RCC 7860 (cell line): ENCODE measurements around the gene RASGRP3.

Experiments
- DNase-seq: peaks from one replicate; pipeline ENCODE4 v3.0.0-alpha.2; 2015; ENCODE audit warnings: low spot score
- FAIRE-seq: peaks from 2 replicates; lab custom pipeline; 2012; peaks lifted over from hg19 to GRCh38; lab: Jason Lieb, UNC

RASGRP3 gene

DNA sequence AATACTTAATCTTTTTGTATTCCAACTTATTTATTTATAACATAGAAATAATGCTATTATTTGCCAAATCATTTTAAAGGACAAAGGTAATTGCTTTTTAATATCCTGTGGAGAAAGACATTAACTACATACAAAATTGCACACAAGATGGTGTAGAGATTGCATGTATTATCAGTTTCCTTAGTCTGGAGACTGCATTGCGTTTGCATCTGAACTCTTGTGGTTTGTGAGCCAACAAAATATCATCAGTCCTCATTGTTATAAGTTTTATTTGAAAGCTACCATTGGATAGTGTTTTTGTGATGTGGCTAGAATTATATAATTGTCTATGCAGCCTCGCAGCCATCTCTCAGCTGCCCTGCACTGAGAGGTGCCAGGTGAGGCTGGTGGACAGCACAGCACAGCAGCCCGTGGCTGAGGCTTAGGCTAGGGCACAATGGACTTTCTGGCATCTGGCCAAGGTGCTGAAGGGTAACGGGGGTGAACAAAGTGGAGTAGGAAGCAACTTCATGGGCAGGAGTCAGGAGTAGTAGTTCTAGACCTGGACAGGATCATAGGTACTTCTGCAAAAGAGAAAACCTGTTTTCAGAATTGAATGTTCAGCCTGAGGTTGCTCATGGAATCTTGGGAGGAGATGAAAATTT, 15.1 kb downstream of the RASGRP3 start:
- DNase-seq (no peak), FAIRE-seq (no peak)

DNA sequence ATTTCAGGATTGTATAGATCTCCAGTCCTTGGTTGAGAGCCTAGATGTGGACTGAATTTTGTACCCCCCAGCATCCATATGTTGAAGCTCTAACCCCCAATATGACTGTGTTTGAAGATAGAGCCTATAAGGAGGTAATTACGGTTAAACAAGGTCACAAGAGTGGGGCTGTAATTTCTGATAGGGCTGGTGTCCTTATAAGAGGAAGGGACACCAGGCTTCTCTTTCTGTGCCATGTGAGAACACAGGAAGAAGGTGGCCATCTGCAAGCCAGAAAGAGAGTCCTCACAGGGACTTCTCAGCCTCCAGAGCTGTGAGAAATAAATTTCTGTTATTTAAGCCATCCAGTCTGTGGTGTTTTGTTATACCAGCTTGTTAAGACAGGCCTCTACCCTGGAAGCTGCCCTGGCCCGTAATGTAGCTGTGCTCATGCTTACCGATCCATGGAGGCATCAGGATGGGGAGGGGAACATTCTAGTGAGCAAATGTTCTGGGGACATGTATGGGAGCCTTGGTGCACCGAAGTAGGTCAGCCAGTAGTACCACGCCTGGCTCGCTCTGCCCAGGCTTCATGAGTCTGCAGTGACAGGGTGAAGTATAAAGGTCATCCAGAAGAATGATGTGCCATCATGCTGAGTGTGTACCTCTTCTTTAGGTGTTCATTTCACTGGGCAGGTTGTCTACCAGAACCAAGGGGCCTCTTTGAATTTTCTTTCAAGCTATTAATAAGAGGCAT, 16.1 kb downstream of the RASGRP3 start:
- DNase-seq (no peak), FAIRE-seq (no peak)

DNA sequence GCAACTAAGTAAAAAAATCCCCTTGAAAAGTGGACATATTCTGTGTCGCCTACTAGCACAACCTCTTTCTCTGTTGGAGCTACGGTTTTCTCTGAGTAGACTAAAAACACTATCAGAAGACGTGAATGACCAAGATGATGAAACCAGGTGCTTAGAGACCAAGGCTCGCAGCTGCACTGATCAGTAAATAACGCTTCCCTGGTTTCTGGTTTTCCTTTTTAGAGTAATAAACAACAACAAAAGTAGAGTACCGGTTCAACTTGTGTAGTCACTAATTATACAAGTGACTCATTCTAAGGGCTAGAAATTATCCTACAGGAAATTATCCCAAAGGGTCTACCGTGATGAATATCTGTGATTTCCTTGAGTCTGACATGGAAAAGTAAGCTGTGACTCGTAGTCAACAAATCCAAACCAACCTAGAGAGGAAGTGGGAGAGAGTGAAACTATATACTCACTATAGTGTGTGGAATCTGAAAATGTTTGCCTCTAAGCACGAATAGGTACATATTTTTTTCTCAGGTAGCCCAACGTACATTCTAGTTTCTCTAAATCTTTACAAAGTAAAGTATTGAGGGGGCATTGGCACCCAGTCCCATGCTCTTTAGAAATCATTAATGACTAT, 17.8 kb downstream of the RASGRP3 start:
- no peak for DNase-seq
- no peak for FAIRE-seq

DNA sequence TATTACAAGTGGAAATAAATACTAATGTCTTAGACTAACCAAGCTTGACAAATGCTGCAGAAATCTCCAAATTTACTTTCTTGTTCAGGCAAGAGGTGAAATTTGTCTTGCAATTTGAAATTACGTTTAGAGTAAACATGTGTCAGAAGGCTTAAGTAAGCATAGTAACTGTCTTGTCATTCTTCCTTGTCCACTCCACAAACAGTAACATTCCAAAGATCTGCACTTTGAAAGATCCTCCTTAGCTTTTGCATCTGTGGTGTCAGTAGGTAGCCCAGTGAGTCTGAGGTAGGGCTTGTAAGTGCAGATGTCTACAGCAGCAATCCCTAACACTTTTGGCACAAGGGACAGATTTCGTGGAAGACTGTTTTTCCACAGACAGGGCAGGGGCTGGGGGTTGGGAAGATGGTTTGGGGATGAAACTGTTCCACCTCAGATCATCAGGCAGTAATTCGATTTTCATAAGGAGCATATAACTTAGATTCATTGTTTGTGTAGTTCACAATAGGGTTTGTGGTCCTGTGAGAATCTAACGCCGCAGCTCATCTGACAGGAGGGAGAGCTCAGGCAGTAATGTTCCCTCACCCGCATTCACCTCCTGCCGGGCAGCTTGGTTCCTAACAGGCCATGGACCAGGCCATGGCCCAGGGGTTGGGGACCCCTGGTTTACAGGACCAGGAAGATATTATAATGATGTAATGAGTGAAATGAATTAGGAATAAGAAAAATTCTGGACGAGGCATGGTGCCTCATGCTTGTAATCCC, 18.6 kb downstream of the RASGRP3 start:
- DNase-seq (no peak), FAIRE-seq (no peak)

DNA sequence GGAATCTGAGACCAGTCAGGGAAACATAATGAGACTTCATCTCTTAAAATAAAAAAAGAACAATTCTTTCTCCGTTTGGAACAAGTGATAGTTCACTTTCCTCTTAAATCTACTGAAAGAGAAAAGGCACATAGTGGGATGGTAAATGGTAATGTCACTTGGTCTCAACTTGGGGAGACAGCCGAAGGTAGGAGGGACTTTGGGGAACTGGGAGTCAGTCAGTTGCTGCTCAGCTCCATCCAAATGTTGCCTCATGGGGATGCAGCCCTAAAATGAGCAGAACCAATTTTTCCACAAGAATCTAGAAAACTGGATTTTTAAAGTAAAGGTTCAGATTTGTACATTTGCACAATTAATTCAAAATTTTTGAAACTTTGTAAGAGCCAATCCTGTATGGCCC, 19.2 kb downstream of the RASGRP3 start:
- DNase-seq (no peak), FAIRE-seq (no peak)

DNA sequence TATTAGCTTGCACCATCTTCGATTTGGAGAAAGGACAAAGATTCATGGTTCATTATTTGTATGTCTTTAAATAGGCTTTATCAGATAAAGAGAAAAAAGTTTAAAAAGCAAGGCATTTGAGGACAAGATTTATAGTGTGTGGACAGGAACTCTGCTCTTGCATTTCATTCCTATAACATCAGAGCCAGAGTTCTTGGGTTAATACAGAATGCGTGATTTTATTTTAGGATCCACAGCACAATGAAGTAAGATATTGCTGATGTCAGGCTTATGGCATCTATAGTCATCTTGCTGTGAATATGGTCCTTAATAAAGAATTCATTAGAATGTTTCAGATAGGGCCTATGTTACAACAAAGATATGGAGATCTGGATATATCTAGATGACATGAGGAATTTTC, 19.7 kb downstream of the RASGRP3 start:
- FAIRE-seq (no peak), DNase-seq (no peak)

DNA sequence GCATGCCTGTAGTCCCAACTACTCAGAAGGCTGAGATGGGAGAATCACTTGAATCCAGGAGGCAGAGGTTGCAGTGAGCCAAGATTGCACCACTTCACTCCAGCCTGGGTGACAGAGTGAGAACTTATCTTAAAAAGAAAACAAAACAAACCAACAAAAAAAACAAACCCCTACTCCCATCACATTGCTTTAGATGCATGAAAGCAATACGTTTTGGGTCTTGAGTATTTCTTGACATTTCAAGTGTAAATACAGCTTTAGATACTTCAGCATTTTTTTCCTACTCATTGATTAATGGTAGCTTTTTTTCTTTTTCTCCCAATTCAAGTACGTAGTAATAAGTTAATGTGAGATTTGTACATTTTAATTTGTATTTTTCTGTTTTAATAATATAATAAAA, 20.3 kb downstream of the RASGRP3 start:
- FAIRE-seq, result no peak
- DNase-seq, result no peak

DNA sequence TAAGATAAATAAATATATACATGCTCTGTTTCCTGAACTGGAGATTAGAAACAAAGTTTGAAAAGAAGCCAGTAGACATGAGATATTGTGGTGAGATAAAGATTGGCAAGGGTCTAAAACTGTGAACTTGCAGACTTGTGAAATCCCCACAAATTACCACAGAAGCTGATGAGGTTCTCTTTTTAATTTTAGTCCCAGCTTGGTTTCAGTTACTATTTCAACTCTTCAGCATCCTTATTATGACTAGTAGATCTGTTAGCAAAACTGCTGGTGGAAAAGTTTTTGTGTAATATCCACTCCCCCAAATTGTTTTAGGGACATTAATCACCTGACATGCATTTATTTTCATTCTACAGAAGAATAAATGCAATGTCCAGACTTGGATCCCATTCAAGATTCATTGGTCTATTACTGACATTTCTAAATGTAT, 20.8 kb downstream of the RASGRP3 start:
- no peak for FAIRE-seq
- DNase-seq, result no peak

DNA sequence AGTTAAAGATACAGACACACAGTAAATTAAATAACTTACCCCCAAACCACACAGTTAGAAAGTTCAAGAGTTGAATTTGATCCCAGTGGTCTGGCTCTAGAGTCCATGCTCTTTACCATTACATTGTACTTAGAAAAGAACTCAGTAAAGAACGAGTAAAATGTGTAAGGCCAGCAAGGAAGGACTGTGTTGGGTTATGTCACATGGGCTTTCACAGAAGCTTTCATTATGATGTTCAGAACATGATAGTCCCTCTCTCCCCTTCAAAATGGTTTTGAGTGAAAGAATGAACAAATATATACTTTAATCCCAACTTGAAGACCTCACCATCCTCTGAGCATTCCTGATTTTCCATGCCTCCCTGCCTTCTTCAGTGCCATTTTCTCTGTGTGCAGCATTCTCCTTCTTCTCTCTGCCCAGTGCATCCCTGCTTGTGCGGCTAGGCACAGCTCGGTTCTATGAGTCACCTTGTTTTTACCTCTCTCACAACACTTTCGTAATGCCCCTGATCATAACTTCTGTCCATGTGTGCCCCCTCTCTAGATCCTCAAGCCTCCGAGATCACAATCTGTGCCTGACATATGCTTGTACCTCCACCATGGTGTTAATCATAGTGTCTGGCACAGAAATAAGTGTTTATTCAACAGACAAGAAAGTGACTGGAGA, 22.0 kb downstream of the RASGRP3 start:
- DNase-seq (no peak), FAIRE-seq (no peak)

DNA sequence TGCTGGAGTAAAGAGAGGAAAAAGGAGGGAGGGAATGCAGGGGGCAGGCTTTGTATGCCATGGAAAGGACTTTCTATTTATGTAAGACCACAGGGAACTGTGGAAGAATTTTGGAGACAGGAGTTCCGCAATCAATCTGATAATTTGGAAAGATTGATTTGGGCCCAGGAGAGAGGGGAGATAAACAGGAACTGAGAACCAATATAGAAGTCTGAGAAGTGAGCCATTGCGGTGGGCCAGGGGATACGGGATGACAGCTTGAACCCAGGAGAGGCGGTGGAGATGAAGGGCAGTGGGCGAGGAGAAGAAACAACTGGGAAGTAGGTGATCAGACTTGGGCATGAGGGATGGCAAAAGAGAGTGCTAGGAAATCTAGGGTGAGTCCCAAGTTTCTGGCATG, 23.7 kb downstream of the RASGRP3 start:
- FAIRE-seq (no peak), DNase-seq (no peak)

DNA sequence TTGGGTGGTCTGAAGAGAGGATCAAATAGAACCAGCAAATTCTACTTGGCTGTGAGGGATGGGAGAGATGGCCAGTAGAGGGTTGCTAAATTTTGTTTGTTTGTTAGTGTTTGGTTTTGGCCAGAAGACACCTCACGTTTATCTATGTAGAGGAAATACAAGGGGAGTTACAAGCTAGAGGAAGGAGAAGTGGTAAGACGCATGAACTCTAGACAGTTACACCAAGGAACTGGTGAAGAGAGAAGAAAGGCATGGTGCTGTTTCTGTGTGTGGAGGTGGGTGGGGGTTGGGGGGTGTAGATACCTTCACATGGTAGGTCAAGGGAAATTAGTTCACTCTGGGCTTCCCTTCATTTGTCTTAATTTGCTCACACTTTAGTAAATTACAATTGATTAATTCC, 25.6 kb downstream of the RASGRP3 start:
- FAIRE-seq (no peak), DNase-seq (no peak)

DNA sequence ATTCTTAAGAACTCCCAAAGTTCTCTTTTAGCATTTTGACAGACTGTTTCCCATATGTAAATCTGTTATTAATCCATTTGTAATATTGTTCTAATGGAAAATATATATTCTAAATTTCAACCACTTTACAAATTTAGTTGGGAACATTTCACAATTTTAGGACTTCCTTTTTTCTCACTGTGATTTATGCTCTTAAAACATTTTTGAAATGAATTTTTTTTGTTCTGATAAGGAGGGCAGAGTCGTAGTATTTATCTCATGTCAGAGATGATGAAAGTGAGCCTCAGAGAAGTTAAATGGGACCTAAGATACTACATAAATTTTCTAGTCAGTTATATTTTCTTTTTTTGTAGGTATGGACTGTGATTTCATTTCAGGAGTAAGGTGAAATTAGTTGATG, 26.6 kb downstream of the RASGRP3 start:
- FAIRE-seq (no peak), DNase-seq (no peak)

DNA sequence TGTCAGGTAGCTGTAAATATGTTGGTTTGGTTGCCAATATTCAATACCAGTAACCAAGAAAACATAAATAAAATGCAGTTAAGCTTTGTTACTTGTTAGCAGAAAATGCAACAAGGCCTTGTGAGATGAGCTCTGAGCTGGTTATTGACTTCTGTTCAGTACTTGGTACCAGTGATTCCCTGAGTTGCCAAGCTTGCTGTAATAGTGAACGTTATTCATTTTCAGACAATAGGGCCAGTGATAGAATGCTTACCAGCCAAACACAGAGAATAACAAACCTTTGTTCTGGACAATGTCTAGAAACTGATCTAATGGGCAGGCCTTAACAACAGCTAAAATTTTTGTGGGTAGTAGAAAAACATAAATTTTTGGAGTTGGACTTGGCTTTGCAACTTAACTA, 29.5 kb downstream of the RASGRP3 start:
- FAIRE-seq, result no peak

DNA sequence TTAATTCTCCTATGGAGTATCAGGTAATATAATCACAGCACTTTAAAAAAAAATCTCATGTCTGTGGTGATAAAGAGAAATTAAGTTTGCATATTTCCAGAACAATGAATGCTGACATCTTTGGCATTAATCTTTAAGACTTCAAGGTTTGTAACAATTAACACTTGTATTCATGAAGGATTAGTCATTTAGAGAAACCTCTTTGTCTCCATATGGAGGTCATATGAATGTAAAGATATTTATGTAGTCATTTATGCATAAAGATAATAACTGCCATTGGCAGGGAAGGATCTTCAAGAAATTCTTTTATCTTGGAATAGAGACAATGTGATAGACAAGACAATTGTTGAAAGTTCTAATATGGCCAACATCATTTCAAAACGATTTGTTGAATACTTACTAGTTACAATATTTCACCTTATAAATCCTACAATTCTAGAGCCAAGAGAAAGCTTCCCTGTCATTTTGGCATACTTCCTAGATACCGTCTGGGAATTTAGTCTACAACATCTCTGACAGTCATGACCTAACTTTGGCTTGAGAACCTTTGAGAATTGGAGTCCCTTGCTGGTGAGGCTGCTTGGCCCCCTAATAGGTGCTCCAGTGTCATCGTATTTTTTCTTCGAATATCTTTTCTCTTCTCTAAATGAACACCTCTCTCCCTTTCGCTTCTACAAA, 33.6 kb downstream of the RASGRP3 start:
- DNase-seq (no peak), FAIRE-seq (no peak)

More for the DNA sequence above, 29.5 kb downstream of the RASGRP3 start:
- DNase-seq, result no peak

DNA sequence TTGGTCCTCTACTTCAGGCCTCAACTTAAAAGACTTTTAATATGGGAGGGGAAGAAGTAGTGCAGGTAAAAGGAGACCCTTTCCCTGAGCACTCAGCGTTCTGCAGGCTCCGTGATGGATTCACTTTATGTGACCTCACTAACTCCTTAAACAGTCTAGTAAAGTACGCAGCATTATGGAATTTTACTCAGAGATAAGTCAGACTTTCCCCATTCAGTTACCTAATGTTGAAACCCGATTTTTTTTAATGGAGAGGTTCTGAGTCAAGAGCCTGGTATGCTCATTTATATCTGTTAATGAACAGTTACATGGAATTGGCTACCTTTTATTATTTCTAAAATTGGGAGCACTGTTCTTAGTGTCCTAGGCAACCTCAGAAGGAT, 34.1 kb downstream of the RASGRP3 start:
- FAIRE-seq, result no peak
- DNase-seq, result no peak

DNA sequence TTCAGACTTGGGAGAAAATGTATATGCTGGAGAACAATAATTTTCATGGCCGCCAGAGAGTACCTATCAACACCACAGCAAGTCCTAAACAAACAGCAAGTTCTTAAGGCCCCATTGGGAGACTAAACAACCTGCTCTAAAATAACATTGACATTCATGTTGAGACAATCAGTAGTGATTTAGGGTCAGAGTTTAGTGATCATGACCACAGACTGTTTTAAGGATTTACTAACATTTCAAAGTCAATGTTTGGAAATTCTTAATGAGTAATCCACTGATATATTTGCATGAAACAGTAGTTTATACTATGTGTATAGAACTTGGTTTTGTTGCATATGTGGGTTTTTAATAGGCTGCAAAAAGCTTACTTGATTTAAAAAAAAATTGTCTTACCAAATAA, 34.7 kb downstream of the RASGRP3 start:
- no peak for DNase-seq
- no peak for FAIRE-seq

DNA sequence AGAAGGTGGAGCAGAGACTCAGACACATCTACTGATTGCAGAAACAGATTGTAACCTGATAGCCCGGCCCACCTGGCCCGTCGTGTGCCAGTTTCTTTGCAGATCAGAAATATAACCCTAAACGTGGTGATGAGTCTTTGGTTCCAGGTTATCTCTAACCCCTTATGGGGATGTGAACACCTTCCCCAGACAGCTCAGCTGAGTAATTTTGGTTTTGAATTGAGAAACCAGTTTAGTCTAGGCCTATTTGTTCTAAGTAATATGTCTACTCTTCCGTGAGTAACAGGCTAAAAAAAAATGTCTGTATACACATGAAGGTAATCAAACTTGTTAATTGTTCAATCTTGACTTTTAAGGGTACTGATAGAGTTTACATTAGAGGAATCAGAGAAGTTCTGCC, 35.7 kb downstream of the RASGRP3 start:
- FAIRE-seq, result no peak
- no peak for DNase-seq

DNA sequence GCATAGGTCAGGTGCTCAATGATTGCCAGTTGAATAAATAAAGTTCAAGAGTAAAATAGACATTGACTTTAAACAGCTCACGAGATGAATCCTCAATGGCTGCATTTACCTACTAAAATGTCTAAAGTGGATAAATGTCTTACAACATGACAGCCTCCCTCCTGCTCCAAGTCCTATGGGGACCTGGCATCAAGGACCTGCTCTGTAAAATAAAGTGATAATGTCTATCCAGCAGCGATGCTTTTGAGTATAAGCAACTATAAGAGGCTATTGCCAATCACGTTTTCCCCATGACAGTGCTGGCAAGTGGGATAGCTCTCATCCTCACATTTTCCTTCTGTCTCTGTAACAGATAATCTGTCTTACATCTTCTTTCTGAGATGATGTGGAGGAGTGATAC, 37.0 kb downstream of the RASGRP3 start:
- DNase-seq, result no peak
- no peak for FAIRE-seq

DNA sequence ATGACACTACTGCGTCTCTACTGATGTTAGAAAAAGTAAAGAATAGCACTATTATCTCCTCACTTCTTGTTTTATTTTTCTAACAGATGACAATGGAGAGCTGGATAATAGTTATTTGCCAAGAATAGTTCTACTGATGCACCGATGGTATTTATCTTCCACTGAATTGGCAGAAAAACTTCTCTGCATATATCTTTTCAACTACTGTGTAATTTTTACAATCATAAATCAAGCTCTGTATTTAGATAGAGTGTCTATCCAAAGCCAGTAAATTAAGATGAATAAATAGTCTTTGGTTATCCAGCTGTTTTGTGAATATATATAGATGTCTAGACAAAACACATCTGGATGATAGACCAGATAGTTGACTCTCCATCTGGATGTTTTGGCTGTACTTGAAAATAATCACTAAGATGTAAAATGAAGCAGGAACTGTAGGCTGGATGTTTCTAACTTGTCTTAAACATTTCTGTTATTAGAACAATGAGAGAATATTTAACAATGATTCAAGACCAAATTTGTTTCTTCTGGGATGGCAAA, 40.1 kb downstream of the RASGRP3 start:
- FAIRE-seq (no peak), DNase-seq (no peak)

DNA sequence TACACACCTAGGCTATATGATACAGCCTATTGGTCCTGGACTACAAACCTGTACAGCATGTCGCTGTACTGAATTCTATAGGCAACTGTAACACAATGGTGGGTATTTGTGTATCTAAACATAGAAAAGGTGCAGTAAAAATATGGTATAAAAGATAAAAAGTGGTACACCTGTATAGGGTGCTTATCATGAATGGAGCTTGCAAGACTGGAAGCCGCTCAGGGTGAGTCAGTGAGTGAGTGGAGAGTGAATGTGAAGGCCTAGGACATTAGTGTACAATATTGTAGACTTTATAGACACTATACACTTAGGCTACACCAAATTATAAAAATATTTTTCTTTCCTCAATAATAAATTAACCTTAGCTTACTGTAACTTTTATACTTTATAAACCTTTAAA, 41.8 kb downstream of the RASGRP3 start:
- DNase-seq (no peak), FAIRE-seq (no peak)
